Activated gamma-delta T cell (primary cell): ENCODE data around the gene BCKDHB.
"Not testable (repeated sequence)": the region's sequence is repeated elsewhere in the genome, so short reads cannot be mapped to it uniquely, and the experiment has no call there.

Experiments used
- DNase-seq: peaks from one replicate; lab custom pipeline; 2025; lab: John Stamatoyannopoulos, UW
- total RNA-seq, 2 donors: gene quantifications; one replicate each; lab custom pipeline; 2026; lab: John Stamatoyannopoulos, UW

The BCKDHB gene
- total RNA-seq = 16.6 to 17.7 reads per million in 2 donors

- DNase-seq = peak; percentile 81
Measured at GRCh38 chr6:80106418-80107235, at the start of gene BCKDHB. Gene BCKDHB, plus strand, starts transcription at chr6:80106671. Its CDS starts 23 bp downstream, at chr6:80106694.

DNA sequence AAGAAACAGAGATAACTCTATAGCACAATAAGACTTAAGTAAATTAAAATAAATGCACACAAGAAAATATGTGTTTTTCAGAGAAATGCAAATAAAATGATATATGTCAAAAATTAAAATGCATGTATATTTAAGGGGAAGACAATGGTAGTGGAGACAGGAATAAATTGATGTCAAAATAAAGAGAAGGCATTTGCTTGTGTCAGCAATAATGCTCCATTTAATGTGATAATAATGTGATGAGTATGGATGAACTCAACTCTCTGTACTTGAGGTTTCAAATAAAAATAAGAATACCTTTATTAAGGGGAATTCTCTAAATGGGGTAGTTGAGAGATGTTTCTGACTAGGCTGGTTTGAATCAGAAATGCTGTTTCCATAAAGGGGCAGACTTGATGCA, 45.7 kb upstream of the BCKDHB start:
- no peak for DNase-seq

DNA sequence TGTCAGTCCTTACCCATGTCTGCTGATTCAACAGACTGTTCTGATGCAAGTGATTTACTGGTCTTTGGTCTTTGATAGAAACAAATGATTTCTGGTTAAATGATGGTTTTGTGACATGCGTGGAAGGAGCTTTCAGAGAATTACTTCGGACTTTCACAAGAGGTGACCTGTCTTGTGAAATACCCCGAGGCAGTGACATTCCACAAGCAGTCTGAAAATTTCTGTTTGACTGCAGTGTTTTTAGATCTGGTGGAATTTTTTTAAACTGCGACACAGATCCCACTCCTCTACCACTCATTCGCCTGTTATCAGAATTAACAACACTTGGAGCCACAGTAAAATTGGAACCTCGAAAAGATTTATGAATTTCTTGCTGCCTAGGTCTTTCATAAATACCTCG, 38.3 kb upstream of the BCKDHB start:
- DNase-seq = not testable (repeated sequence)

- DNase-seq = not testable (repeated sequence)
Measured at GRCh38 chr6:80070431-80070830, 36.0 kb upstream of the BCKDHB start.

- DNase-seq = no peak
Measured at GRCh38 chr6:80077067-80077466, 29.4 kb upstream of the BCKDHB start.

- DNase-seq = no peak
Measured at GRCh38 chr6:80088637-80089036, 17.8 kb upstream of the BCKDHB start.

DNA sequence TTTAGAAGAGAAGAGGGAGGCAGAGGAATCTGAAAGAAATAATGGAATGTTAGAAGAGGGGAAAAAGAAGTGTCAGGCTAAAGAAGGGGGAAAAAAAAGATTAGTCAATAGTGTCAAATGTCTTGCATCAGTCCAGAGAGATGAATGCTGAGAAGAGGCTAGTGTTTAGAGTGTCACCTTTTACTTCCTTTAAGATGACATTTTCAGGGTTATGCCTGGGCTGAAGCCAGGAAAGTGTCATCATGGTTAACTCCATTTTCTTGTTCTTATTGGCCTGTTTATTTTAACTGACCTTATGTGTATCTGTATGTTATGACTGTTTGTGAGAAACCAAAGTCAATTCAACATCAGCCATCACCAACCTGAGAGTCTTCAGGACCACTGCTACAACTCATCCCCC, 15.0 kb upstream of the BCKDHB start:
- no peak for DNase-seq

- no peak for DNase-seq
Measured at GRCh38 chr6:80094017-80094416, 12.5 kb upstream of the BCKDHB start.

GRCh38 chr6:80095600-80095999, 10.9 kb upstream of the BCKDHB start:
- DNase-seq = no peak

GRCh38 chr6:80098392-80098791, 8.1 kb upstream of the BCKDHB start:
- DNase-seq = no peak

DNA sequence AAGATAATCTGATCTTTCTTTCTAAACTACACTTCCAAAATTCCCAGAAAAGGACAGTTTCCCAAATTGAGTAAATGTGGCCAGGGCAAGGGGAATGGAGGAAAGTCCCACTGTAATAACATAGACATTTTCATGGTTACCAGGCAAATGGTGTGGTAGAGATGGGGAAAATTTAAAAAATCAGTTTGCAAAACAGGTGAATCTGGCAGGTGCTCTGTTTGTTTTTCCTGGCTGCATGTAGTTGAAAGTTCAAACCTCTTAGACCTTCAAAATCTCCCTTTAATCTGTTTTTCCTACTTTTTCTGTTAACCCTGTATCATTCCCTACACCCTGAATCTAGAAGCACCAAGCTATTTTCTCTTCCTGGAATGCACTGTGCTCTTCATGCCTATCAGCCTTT, 2.0 kb upstream of the BCKDHB start:
- no peak for DNase-seq

DNA sequence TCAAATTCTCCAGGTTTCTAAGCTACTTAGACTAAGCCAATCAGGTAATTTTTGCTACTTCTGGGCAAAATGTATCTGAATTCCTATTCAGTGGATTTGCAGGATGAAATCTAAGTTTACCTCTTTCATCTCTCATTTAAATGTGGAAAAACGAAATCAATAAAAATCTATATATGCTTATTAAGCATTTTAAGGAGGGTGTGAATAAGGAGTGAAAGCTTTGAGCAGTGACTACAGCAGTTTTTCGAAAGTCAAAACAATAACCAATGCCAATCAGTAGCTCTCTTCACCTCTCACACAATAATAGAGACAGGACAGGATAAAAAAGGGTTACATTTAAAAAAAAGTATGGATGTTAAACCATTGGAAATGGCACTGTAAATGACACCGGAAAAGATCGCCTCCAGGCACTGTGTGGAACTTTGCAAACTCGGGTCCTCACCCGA, 476 bp upstream of the BCKDHB start:
- no peak for DNase-seq

GRCh38 chr6:80122576-80122975, 16.1 kb downstream of the BCKDHB start:
- DNase-seq = not testable (repeated sequence)

DNA sequence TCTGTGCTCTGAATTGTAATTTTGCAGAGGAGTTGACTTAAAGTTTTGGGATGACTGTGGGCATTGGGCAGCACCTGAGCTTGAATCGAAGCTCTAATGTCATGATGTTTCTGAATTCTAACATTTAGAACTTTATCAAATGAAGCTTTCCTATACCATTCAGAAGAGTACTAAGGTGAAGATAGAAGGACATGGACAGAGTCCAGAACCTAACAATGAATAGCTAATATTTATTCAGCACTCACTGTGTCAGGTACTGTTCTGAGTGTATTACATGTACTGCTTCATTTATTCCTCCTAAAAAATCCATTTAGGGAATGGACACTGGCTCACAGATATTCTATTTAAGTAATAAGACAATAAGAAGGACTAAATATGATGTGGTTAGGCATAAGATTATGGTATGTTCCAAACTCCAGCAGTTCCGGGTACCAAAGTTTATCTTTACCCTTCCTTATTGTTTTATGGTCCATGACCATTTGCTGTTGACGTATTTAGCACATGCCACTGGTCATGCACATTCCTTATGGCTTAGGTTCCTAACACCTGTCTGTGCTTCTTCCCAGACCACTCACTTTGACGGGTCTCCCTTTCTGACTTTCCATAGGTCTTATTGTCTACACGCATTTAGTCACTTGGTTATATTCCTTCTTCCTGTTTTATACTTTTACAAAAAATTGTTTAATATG, 20.3 kb downstream of the BCKDHB start:
- DNase-seq = no peak

DNA sequence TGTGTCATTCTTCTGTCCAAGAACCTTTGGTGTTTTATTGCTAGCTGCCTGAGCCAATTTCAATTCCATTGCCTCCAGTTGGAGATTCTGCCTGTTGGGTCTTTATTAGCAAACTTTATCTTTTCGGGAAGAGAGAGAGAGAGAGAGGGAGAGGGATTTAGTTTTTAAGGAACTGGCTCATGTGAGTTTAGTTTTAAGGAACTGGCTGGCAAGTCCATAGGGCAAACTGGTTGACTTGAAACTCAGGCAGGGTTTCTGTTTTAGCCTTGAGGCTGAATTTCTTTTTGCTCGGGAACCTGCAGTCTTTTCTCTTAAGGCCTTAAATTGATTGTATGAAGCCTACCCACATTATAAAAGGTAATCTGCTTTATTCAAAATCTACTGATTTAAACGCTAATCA, 23.0 kb downstream of the BCKDHB start:
- no peak for DNase-seq

DNA sequence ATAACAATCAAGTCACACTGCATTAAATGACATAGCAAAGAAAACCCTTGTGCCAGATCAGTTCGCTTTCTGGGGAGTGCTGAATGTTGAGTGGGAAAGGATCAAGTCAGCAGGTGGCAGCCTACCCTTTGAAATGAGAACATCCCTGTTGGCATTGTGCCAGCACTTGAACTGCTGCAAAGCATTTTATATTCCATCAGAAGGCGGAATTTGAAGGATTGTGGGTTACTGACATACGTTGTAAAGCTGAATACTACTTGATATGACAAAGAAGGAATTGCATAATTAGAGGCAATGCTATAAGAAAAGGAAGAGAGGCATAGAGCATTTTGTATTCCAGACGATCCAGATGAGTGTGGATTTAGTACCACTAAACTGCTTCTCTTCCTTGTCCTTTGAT, 26.5 kb downstream of the BCKDHB start:
- no peak for DNase-seq

DNA sequence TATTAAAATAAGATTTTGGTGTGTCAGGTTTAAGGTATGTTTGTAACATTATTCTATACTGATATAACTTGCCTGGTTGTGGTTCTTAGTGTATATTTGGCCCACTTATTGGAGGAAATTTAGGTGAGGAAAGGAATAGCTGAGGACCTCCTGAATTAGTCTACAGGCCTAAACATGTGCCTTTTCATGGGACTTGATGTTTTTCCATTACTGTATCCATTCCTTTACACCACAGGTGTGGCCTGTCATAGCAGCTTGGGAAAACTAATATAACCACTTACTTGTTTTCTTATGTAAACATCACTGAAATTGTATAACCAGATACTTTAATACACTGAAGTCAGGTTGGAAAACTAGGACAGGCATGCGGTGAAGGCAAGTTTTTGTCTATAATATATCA, 27.6 kb downstream of the BCKDHB start:
- no peak for DNase-seq

DNA sequence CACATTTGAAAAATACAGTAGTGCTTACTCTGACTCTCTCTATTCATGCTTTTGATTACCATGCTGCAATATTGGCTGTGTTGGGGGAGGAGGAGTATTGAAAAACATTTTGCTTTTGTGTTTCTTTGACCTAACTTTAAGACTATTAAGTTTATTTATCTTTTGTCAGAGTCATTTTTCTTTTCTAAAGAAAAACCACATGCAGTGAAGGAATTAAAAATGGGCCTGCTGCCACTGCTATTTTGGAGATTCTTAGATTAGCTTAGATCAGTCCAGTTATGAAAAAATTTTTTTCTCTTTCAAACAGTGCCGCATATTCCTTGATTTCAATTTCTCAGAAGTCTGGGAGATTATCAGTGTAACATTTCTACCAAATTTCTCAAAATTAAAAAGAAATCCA, 36.1 kb downstream of the BCKDHB start:
- no peak for DNase-seq

DNA sequence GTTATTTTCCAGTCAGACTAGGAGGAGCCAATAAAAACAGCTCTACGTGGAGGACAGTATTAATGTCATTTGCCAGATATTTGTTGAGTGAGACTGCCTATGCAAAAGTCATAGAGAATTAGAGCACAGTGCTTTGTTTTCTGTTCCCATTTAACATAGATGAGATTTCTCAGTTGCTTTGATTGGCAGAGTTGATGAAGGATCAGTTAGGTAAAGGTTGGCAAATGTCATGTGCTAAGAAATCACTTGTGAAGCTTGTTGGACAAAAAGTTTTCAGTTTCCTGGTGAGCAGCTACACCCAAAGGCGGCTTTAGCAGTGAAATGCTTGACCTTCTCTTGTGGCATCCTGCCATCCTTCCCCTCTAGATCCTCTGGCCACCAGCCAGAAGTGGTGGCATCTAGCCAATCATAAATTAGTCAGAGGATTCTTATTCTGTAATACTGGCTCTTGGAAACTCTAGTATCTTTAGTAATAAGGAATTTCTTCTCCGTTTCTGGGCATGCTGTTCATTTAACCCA, 37.0 kb downstream of the BCKDHB start:
- DNase-seq = no peak

GRCh38 chr6:80144753-80145315, 38.4 kb downstream of the BCKDHB start:
- DNase-seq = no peak

- no peak for DNase-seq
Measured at GRCh38 chr6:80145509-80145908, 39.0 kb downstream of the BCKDHB start.

DNA sequence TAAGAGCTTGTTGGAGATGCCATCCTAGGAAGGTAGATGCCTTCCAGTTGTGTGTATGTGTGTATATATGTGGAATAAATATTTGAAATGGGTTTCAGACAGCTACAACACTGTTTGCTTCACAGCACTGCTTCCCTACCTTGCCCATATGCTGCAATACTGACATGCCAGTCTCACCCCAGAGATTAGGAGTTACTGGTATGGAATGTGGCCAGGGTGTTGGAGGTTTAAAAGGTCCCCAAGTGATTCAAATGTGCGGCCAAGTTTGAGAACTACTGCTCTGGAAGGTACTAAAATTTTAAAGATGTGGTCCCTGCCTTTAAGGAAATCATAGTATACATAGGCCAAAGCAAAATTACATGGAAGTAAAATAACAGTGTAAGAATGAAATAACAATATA, 39.5 kb downstream of the BCKDHB start:
- DNase-seq = no peak

- no peak for DNase-seq
Measured at GRCh38 chr6:80148220-80148619, 41.7 kb downstream of the BCKDHB start.
